Hepatocyte (in vitro differentiated cells): ENCODE measurements around the gene ZHX3.

Experiments used
- EZH2 ChIP-seq: fragments of 200-600 bp; sonication (generic); IDR thresholded peaks from 2 replicates; pipeline ENCODE4 v1.6.1; 2016; ENCODE audit warnings: antibody characterized with exemption, mild to moderate bottlenecking, borderline replicate concordance
- EZH2phosphoT487 ChIP-seq: fragments of 200-600 bp; sonication (generic); IDR thresholded peaks from one replicate; pipeline ENCODE4 v1.6.1; 2018; ENCODE audit warnings: antibody characterized with exemption, mild to moderate bottlenecking, low read depth, moderate library complexity; ENCODE audit not compliant: unreplicated experiment, severe bottlenecking
- TF ChIP-seq, protein P1 (sequence below): fragments of 200-600 bp; sonication (generic); IDR thresholded peaks from 2 replicates; pipeline ENCODE4 v1.5.1; 2016; ENCODE audit warnings: antibody characterized with exemption, mild to moderate bottlenecking; ENCODE audit not compliant: poor library complexity

DNA sequence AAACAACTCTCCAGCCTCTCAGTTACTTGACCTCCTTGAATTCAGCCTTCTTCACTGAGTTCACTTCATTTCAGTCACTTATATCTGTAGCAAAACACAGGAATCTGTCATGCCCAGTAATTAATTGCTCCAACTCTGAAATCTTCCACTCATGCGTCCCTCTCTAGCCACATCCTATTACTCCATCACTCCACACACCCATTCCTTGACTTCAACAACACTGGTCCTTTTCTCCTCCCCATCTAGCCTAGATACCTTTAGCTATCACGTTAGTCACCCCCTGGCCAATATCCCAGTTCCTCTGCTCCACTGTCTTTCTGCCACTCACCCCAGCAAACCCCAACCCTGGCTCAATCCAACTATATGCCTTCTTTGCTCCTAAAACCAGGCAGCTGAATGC lies 7.7 kb downstream of the ZHX3 start:
- TF ChIP-seq, protein P1, sequence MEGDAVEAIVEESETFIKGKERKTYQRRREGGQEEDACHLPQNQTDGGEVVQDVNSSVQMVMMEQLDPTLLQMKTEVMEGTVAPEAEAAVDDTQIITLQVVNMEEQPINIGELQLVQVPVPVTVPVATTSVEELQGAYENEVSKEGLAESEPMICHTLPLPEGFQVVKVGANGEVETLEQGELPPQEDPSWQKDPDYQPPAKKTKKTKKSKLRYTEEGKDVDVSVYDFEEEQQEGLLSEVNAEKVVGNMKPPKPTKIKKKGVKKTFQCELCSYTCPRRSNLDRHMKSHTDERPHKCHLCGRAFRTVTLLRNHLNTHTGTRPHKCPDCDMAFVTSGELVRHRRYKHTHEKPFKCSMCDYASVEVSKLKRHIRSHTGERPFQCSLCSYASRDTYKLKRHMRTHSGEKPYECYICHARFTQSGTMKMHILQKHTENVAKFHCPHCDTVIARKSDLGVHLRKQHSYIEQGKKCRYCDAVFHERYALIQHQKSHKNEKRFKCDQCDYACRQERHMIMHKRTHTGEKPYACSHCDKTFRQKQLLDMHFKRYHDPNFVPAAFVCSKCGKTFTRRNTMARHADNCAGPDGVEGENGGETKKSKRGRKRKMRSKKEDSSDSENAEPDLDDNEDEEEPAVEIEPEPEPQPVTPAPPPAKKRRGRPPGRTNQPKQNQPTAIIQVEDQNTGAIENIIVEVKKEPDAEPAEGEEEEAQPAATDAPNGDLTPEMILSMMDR = no peak
- TF ChIP-seq EZH2 (no peak), EZH2phosphoT487 (no peak)
